GM18519 (cell line): Measurements from ENCODE around the gene KRTCAP2.

Experiments
- ATAC-seq: cut with Tn5 transposase; IDR thresholded peaks from one replicate; pipeline ENCODE4 v1.9.1; 2021; ENCODE audit warnings: mild to moderate bottlenecking, moderate library complexity; ENCODE audit not compliant: unreplicated experiment, low FRiP score

Gene KRTCAP2

DNA sequence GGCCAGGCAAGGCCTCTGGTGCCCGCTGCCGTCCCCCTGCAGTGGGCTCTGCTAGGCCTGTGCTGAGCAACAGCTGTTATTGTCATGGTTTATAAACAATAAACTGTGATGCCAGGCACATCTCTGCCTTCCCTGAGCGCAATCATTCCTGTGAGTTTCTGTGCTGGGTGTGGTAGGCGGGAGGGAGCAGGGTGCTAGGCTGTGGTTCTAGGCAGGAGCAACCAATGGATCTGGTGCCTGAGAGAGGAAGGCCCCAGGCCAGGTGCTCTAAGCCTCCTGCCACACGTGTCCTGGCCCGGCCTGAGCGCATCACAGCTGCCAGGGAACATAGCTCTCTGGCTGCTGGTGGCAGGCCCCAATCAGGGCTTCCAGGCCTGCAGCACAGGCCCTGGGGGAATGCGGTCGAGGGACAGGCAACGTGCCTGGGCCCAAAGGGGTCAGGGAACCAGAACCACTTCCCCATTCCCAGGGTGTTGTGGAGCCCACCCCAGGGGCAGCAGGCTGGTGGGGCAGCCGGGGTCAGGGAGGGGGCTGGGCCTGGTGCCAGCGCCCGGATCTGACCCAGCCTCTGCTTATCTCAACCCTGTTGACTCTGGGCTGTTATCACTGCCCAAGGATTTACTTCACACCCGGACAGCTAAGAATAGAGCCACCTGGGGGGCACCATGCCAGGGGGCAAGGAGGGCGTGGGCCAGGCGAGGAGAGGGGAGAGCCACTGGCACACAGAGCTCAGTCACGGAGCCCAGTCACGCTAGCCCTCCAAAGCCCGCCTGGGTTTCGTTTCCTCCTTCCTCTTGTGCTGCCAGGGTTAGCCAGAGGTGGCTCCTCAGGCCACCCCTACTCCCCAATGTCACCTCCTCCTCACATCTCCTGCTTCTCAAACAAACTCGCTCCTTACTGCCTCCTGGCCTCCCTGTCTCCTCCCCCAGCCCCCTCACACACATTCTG, 12.0 kb upstream of the KRTCAP2 start:
- no peak for ATAC-seq

DNA sequence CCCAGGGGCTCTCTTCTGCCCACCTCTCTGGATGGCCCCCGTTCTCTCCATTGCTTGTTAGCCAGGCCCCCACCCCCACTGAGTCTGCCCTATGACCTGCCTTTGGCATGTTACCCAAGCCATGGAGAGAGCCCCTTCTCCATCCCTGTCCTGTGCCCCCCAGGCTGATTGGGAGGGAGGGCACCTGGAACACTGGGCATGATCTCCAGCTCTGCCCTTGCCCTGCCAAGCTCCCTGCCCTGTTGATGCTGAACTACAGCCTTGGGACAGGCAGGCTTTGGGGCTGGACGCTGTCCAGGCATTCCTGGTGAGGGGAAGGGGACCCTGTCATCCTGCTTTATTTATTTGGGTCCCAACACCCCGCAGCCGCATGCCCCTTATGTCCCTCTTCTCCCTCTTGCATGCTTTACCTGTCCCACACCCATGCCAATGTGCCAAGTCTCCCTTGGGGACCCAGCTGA, 11.3 kb upstream of the KRTCAP2 start:
- ATAC-seq, result no peak

DNA sequence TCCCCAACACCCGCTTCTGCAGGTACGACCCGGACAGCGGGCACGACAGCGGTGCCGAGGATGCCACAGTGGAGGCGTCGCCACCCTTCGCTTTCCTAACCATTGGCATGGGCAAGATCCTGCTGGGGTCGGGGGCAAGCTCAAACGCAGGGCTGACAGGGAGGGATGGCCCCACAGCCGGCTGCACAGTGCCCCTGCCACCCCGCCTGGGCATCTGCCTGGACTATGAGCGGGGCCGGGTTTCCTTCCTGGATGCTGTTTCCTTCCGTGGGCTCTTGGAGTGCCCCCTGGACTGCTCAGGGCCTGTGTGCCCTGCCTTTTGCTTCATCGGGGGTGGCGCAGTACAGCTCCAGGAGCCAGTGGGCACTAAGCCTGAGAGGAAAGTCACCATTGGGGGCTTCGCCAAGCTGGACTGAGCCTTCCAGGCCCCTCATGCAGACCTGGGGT, 10.7 kb upstream of the KRTCAP2 start:
- no peak for ATAC-seq

DNA sequence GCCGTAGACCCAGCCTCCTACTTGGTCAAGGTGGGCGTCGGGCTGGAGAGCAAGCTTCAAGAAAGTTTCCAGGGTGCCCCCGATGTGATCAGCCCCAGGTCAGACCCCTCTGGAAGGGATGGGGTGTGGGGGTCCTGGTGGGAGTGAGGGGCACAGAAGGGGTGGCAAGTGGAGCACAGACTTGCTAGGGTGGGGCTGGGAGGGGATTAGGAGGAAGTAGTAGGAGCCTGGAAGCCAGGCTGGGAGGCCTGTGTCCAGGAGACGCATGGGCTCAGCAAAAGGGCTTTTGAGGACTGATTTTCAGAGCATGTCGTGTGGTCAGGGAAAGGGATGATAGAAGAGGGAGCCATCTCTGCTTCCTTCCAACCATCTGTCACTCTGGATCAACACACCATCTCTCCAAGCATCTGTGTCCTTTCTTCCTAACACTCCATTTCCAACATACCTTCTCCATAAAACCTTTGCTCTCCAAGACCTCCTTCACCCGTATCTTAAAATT, 9.0 kb upstream of the KRTCAP2 start:
- no peak for ATAC-seq

DNA sequence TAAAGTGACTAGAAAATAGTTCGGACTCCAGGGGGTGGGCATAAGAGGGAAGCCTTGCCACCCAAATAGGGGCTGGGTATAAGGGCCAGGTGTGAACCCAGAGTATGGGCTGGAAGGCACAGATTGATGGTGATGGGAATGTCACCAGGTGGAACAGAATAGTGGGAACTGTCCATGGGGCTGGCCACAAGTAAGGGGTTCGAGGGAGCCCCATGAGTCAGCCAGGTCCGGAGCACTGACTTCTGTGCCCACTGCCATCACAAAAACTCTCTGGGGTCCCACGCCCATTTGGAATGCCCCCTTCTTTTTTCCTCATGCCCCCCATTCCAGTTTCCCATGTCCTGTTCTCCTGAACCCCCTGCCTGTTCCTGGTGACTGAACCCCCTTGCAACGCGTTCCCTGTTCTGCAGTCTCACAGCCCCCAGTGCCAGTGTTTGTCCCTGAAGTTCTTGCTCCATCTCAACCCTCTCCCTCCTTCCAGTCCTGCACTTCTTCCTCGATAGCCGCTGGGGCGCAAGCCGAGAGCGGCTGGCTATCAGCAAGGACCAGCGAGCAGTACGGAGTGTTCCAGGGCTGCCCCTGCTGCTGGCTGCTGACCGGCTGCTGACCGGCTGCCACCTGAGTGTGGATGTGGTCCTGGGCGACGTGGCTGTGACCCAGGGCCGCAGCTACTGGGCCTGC, 8.4 kb upstream of the KRTCAP2 start:
- ATAC-seq, result no peak

DNA sequence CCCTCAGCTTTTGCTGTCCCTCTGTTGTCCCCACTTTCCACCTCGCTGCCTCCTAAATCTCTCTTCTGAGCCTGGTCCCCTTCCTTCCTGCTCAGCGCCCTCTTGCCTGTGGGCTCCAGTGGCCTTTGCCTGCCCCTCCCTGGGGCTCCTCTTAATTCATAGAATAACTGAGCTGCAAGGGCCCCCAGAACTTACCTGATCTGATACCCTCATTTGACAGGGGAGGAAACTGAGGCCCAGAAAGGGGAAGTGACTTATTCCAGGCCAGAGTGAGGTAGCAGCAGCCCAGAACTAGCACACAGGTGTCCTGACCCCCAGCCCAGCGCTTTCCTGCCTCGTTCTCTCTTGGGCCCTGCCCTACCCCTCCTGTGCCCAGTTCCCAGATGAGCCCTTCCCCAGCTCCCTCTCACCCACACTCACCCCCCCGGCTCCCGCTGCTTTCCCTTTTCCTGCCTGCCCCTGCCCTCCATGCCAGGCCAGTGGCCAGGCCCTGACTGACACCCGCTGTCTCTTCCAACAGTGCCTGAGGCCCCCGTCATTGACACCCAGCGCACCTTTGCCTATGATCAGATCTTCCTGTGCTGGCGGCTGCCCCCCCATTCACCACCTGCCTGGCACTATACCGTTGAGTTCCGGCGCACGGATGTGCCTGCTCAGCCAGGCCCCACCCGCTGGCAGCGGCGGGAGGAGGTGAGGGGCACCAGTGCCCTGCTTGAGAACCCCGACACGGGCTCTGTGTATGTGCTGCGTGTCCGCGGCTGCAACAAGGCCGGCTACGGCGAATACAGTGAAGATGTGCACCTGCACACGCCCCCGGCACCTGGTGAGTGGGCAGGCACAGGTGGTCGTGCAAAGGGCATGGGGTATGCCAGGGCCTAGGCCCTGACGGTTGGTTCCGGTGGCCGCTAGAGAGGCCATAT, 6.3 kb upstream of the KRTCAP2 start:
- no peak for ATAC-seq

DNA sequence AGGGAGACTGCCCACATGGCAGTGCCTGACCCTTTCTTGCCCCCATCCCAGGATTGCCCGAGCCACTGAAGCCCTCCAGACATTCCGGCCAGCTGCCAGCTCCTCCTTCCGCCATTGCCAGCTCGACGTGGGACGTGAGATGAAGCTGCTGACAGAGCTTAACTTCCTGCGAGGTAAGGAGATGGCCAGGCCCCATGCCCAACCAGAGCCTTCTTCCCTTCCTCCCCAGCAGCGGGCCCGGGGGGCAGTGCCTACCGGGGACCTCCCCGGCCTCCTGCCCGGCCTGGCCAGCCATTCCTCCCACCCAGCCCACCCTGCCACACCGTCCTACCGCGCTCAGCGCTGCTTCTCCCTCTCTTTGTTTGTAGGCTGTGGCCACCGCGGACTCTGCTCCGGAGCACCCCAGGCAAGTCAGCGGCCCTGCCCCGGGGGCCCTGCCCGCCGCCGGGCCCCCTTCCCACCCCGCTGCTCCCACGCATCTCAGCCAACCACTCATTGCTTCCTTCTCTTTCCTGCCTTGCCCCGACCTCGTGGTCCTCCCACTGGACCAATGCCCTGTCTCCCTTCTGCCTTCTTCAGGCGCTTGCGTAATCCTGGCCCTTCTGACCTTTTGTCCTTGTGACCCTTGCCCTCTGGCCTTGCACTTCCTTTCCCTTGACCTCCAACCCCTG, 5.5 kb upstream of the KRTCAP2 start:
- no peak for ATAC-seq

DNA sequence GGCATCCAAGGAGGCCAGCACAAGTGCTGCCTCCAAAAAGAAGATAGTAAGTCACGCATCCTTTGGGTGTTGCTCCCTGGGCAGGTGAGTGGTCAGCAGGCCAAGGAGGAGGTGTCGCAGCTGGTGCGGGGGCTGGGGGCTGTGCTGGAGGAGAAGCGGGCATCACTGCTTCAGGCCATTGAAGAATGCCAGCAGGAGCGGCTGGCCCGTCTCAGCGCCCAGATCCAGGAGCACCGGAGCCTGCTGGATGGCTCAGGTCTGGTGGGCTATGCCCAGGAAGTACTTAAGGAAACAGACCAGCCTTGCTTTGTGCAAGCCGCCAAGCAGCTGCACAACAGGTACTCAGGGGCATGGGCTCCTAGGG, 4.8 kb upstream of the KRTCAP2 start:
- no peak for ATAC-seq

DNA sequence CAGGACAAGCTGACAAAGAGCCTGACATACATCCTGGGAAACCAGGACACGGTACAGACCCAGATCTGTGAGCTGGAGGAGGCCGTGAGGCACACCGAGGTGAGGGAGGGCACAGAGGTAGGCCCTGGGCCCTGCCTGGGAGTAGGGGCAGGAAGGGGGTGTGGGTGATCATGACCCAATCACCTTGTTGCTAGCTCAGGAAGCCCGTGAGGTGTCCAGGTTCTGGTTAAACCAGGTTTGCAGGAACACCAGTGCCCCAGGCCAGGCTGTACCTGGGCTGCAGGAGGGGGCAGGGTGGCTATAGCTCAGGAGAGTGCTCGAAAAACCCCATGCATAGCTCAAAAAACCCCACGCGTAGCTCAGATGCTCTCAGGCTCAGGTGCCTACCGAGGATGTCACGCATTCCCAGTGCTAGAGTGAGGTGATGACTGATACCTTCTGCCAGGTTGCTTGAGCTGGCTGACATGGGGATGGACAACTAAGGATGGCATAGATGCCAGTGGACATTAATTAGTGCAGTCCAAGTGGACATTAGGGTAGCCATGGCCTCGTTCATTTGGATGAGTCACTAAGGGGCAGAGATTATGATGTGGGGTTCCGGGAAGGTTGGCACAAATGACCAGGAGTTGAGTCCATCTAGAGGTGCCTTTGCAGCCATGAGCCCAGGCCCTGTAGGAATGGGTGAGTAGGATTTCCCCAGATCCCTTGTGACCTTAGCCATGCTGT, 4.3 kb upstream of the KRTCAP2 start:
- ATAC-seq, result no peak

DNA sequence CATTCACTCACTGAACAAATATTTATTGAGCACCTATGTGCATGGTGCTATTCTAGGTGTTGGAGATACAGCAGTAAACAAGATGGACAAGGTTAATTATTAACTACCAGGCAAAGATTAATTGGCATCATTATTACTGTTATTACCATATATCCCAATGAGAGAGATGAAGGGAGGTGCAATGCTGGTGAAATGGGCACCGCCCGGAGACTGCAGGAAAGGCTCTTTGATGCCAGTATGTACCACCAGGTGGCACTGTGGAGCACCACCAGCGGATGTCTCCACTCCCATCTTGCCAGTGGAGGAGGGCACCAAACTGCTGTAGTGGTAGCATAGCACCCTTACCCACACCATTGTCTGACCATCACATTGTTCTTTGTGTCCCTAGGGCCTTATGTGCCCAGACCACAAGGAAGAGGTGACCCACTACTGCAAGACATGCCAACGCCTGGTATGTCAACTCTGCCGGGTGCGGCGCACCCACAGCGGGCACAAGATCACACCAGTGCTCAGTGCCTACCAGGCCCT, 3.5 kb upstream of the KRTCAP2 start:
- no peak for ATAC-seq

DNA sequence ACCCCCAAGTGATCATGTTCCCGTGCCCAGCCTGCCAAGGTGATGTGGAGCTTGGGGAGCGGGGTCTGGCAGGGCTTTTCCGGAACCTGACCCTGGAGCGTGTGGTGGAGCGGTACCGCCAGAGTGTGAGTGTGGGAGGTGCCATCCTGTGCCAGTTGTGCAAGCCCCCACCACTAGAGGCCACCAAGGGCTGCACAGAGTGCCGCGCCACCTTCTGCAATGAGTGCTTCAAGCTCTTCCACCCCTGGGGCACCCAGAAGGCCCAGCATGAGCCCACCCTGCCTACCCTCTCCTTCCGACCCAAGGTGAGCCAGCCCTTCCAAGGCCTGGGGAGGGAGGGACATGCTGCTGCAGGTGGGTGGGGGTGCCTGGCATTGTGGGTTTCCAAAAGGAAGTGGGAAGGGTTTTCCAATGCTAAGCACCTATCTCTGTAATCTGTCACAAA, 2.8 kb upstream of the KRTCAP2 start:
- no peak for ATAC-seq

DNA sequence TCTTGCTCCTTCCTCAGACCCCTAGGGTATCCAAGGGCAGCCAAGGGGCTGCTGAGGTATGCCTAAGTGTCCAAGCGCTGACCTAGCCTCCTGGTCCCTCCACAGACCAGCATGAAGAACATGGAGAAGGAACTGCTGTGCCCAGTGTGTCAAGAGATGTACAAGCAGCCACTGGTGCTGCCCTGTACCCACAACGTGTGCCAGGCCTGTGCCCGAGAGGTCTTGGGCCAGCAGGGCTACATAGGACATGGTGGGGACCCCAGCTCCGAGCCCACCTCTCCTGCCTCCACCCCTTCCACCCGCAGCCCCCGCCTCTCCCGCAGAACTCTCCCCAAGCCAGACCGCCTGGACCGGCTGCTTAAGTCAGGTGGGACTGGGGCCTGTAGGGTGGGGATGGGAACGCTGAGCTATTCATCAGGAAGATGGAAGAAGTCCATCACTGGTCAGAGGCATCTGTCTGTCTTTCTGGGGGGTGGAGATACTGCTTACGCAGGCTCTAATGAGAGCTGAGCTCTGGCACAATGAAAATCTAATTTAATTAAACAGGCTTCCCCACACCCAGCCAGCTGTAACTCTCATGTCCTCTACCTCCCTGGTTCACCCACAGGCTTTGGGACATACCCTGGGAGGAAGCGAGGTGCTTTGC, 2.3 kb upstream of the KRTCAP2 start:
- no peak for ATAC-seq

DNA sequence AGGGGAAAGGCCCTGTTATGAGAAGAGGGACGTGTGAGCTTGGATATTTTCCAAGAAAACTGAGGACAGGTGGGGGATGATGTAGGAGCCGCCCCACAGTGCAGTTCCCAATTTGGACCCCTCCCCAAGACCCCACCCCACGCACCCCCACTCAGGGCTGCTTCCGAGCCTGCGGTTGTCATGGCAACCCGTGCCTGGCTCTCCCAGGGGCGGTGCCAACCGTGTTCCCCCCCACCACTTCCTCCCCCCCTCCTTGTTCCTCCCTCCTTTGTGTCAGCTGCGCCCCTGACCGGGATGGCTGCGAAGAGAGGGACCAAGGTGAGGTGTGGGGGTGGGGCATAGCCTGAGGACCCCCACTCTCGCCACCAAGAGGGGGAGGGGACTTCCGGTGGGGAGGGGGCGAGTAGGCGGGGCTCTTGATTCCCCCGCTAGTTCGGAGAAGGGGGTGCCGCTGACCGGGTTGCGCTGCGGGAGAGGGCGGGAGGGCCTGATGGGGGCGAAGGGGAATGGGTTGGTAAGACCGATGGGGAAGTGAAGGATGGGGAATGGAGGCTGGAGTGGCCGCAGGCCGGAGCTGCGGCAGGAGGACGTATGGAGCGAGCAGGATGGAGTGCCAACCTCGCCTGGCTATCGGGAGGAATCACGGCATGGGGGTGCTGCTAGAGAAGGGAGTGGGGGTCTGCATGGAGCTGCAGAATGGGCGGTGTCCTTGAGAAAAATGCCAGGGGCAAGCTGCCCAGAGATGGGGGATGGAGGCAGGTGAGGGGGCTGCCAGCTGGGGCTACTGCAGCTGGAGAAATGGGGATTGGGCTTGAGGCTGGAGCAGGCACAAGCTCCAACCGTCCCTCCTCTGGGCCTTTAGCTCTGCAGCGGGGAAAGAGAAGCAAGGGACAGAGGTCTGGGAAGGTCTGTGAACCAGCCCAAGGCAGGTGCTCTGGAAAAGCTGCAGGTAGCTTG, 1.5 kb upstream of the KRTCAP2 start:
- ATAC-seq, result no peak

DNA sequence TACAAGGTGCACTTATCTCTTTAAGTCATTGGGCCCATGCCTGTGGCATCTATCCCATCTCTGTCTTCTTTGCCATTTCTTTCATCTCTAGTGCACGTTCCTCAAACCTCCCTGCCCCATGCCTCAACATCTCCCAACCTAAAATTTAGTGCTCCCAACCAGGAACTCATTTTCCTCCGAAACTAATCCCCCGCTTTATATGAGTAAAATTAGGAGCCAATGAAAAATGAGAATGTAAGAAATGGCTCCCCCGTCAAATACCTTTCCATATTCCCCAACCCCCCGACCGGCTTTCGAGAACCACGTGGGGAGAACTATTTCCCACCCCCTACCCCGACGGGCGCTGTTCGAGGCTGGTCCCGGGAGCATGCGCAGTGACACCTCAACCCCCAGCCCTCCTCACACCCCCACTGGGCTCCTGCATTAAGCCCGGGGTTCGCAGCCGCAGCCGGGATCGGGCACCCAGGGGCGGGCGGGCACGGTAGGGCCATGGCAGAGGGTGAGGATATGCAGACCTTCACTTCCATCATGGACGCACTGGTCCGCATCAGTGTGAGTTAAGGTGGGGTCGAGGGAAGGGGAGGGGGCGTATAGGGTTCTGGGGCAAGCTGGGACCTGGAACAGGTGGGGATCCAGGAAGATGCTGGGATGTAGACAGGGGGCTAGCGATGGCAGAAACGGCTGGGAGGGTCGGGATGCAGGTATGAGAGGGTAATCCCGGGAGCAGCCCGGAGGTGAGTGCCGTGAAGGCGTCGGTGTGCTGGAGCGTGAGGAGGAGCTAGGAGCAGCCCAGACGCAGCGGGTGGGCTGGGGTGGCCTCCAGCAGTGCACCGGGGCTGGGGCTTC, 597 bp upstream of the KRTCAP2 start, which contains the start of gene TRIM46:
Gene TRIM46, plus strand, starts transcription at position 372 of the 846 bp plus-strand sequence. Its CDS starts 118 bp downstream, at position 490.
- ATAC-seq, result no peak

DNA sequence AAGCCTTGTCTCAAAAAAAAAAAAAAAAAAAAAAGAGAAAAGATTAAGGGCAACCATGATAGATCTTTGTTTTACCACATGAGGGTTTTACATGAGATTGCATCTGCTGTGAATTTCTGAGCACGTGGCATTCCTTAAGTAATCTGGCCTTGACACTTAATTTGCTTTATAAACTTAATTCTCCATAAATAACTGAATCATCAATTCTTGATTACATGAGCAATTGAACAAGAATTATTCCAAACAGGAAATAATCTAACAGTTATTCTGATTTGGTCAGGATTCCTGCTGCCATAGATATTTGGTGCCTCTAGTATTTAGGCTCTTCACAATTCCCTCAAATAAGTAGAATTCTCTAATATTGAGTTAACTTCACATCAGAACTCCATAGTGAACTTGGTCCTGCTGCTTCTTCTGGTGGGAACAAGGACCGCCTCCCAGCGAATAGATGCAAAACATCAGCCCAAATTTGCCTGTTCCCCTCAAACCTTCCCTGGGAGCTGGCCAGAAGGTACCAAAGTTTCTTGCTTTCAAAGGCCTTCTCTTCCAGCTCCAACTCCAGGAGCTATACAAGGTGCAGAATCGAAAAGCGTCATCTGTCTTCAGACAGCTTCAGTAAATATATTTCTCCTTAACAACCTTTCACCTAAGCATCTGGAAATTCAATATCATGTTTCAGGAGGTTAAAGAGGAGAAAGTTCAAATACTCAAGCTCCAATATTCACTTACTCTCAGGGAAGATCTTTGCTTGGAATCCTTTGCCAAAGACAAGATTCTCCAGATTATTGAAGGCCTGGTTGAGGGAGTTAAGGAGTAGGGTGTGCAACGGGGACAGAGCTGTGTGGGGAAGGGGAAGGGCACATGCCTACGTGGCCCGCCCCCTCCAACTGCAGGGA, 1.0 kb downstream of the KRTCAP2 start:
- ATAC-seq, result no peak
